HepG2 (cell line): ENCODE data around the gene CEP131. TPM values are rescaled to one million over a fixed set of nuclear protein-coding genes. Genes with fewer than 3 reads are reported as not detected.
A peak's percentile ranks its signal among the peaks of the same experiment; 100 is the strongest.

ENCODE experiments used
- ATAC-seq: fragments of 200-7000 bp; cut with Tn5 transposase; 3 replicates; pipeline ENCODE4 v1.9.1; 2020; ENCODE audit warnings: mild to moderate bottlenecking, moderate library complexity
- Bru-seq: library from RNA; stranded (reverse); fragments of 400-500 nt; gene quantifications from one replicate; lab custom pipeline; 2021; lab: Mats Ljungman, UMichigan
- BruChase-seq, 2 experiments: library from RNA; stranded (reverse); fragments of 400-500 nt; gene quantifications; one replicate each; lab custom pipeline; 2021; lab: Mats Ljungman, UMichigan
- BruUV-seq: library from RNA; stranded (reverse); fragments of 400-500 nt; replicated peaks from 2 replicates; lab custom pipeline; 2021; lab: Mats Ljungman, UMichigan
- CTCF ChIA-PET: fragments of 300-600 bp; formaldehyde crosslinking; extraction: SDS; loops from one replicate; lab custom pipeline; 2021; ENCODE audit warnings: low total read pairs, inconsistent platforms, low intra/inter-chr PET ratio; lab: Yijun Ruan, JAX
- POLR2A ChIA-PET: fragments of 350-600 bp; sonication (Branson Sonifier 250); formaldehyde crosslinking; loops from one replicate; lab custom pipeline; 2020; ENCODE audit warnings: antibody characterized with exemption, inconsistent platforms; lab: Yijun Ruan, JAX
- DNase-seq: peaks from one replicate; pipeline ENCODE4 v3.0.0-alpha.2; 2015; ENCODE audit warnings: low spot score
- FAIRE-seq: peaks from 3 replicates; lab custom pipeline; 2011; peaks lifted over from hg19 to GRCh38; lab: Jason Lieb, UNC
- H2AFZ ChIP-seq: one replicate; pipeline ENCODE4 v1.6.1; 2011; ENCODE audit warnings: low read length, inconsistent platforms
- H3K27ac ChIP-seq: fragments of 300-600 bp; 3 replicates; pipeline ENCODE4 v1.8.0; 2011; ENCODE audit warnings: mixed run types, mild to moderate bottlenecking, mixed read lengths, low read length, inconsistent platforms; ENCODE audit not compliant: insufficient read depth; ENCODE audit errors: extremely low read length
- H3K27me3 ChIP-seq, 2 experiments: fragments of 200-600 bp in 1 of 2; 2 replicates in 1 of 2; 3 replicates in 1 of 2; pipeline versions ENCODE4 v1.6.0 to v1.8.0; 2011; ENCODE audit warnings: low read length in 2 of 2, mild to moderate bottlenecking in 2 of 2, moderate library complexity in 2 of 2, inconsistent platforms in 1 of 2; ENCODE audit not compliant: insufficient read depth in 2 of 2, control insufficient read depth in 1 of 2
- H3K36me3 ChIP-seq, 2 experiments: fragments of 200-600 bp in 1 of 2; replicated peaks in 1 of 2; 2 replicates in 1 of 2; 3 replicates in 1 of 2; pipeline versions ENCODE4 v1.5.1 to v1.8.0; 2011; ENCODE audit warnings: low read length in 2 of 2, inconsistent platforms in 1 of 2; ENCODE audit not compliant: insufficient read depth in 2 of 2, control insufficient read depth in 1 of 2
- H3K4me1 ChIP-seq: 2 replicates; pipeline ENCODE4 v1.5.1; 2012; ENCODE audit warnings: low read length, inconsistent platforms; ENCODE audit not compliant: insufficient read depth
- H3K4me2 ChIP-seq: 2 replicates; pipeline ENCODE4 v1.6.0; 2011; ENCODE audit warnings: low read depth, low read length, inconsistent platforms
- H3K4me3 ChIP-seq, 3 experiments: fragments of 200-600 bp in 1 of 3; sonication (generic), shearing (Covaris generic) in 1 of 3; replicated peaks in 1 of 3; 2 replicates each; pipeline ENCODE4 v1.5.1; 2011 to 2016; ENCODE audit warnings: low read length in 3 of 3, inconsistent platforms in 2 of 3, low read depth in 2 of 3, mild to moderate bottlenecking in 2 of 3, control low read depth in 1 of 3, mixed read lengths in 1 of 3; ENCODE audit not compliant: insufficient read depth in 1 of 3
- H3K79me2 ChIP-seq: one replicate; pipeline ENCODE4 v1.6.1; 2011; ENCODE audit warnings: low read length, inconsistent platforms; ENCODE audit not compliant: insufficient read depth
- H3K9ac ChIP-seq: 2 replicates; pipeline ENCODE4 v1.6.0; 2011; ENCODE audit warnings: mild to moderate bottlenecking, low read depth, low read length, inconsistent platforms; ENCODE audit not compliant: insufficient read depth
- H3K9me3 ChIP-seq: 2 replicates; pipeline ENCODE4 v1.5.1; 2012; ENCODE audit warnings: mild to moderate bottlenecking, low read length
- H4K20me1 ChIP-seq: 2 replicates; pipeline ENCODE4 v1.6.0; 2011; ENCODE audit warnings: inconsistent platforms, mild to moderate bottlenecking, low read length, moderate library complexity; ENCODE audit not compliant: insufficient read depth
- E2F2 ChIP-seq: sonication (generic); formaldehyde crosslinking; IDR thresholded peaks from 2 replicates; pipeline ENCODE4 v1.4.0; 2020; ENCODE audit warnings: missing genetic modification reagents, borderline replicate concordance
- HMGA1 ChIP-seq: sonication (generic); formaldehyde crosslinking; conservative IDR thresholded peaks from 2 replicates; pipeline ENCODE4 v1.4.0; 2020; ENCODE audit warnings: missing genetic modification reagents
- HNRNPH1 ChIP-seq: fragments of 200-400 bp; formaldehyde crosslinking; optimal IDR thresholded peaks from 2 replicates; pipeline ENCODE3; 2017; ENCODE audit warnings: mild to moderate bottlenecking, low read depth, low read length
- JDP2 ChIP-seq: sonication (generic); formaldehyde crosslinking; IDR thresholded peaks from 2 replicates; pipeline ENCODE4 v1.8.1; 2022; ENCODE audit warnings: missing genetic modification reagents, borderline replicate concordance
- PRDM4 ChIP-seq: sonication (generic); formaldehyde crosslinking; IDR thresholded peaks from 2 replicates; pipeline ENCODE4 v1.9.0; 2021; ENCODE audit warnings: missing genetic modification reagents, borderline replicate concordance
- ZBTB7A ChIP-seq: sonication (generic); formaldehyde crosslinking; IDR thresholded peaks from 2 replicates; pipeline ENCODE4 v1.8.0; 2022; ENCODE audit warnings: mild to moderate bottlenecking, missing genetic modification reagents
- ZNF326 ChIP-seq: sonication (generic); formaldehyde crosslinking; IDR thresholded peaks from 2 replicates; pipeline ENCODE4 v1.4.0; 2020; ENCODE audit warnings: missing genetic modification reagents, borderline replicate concordance
- ZNF335 ChIP-seq: sonication (generic); formaldehyde crosslinking; IDR thresholded peaks from 2 replicates; pipeline ENCODE4 v1.4.0; 2020; ENCODE audit warnings: missing genetic modification reagents
- WGBS: methylation state at CpG from one replicate; pipeline ENCODE4 v1.1.6; 2017; ENCODE audit warnings: low lambda C conversion rate; 5-methylcytosine and 5-hydroxymethylcytosine counted together
- in situ Hi-C: cut with HindIII; loops from 2 replicates; pipeline ENCODE4 v1.10.0; 2017; ENCODE audit warnings: low pct_unique_long_range_greater_than_20kb; ENCODE audit not compliant: extremely low pct_ligation_motif_present
- intact Hi-C: fragments of 100-400 bp; cut with micrococcal nuclease; formaldehyde crosslinking; loops from one replicate; pipeline ENCODE4 v1.10.0; 2022; ENCODE audit not compliant: unreplicated experiment
- long read RNA-seq, 2 experiments: library from RNA in 1 of 2; library from polyadenylated mRNA in 1 of 2; stranded (forward) in 1 of 2; unstranded in 1 of 2; transcript quantifications; one replicate each; pipeline ENCODE4 v2.0.0, GENCODE V29; 2019 to 2022
- polyA minus RNA-seq, 3 experiments: library from RNA; depleted of rRNA, polyadenylated mRNA; stranded (reverse); fragments of >200 nt; gene quantifications; 2 replicates each; pipeline ENCODE4 v1.2.3, GENCODE V29; 2011; ENCODE audit warnings: low replicate concordance in 1 of 3
- polyA plus RNA-seq, 8 experiments: library from polyadenylated mRNA; depleted of rRNA in 3 of 8; stranded (reverse) in 7 of 8; unstranded in 1 of 8; fragments of >200 nt; fragmentation: Illumina TruSeq in 4 of 8; extraction: Trizol in 4 of 8; gene quantifications; 2 replicates each; pipeline versions ENCODE4 v1.2.1 to v1.2.3, GENCODE V29; 2011 to 2016; ENCODE audit warnings: low read depth in 4 of 8, missing spikeins in 1 of 8, mixed read lengths in 1 of 8; ENCODE audit not compliant: insufficient read depth in 1 of 8
- total RNA-seq, 5 experiments: library from RNA; depleted of rRNA; stranded (reverse); fragments of >200 nt; fragmentation: Illumina TruSeq; extraction: Trizol; gene quantifications; 2 replicates each; pipeline ENCODE4 v1.2.3, GENCODE V29; 2016; ENCODE audit warnings: low read depth in 1 of 5
- TF ChIP-seq, protein P1 (sequence below): sonication (generic); formaldehyde crosslinking; IDR thresholded peaks from 2 replicates; pipeline ENCODE4 v1.8.0; 2022; ENCODE audit warnings: missing genetic modification reagents, low read depth, mild to moderate bottlenecking, borderline replicate concordance
- TF ChIP-seq, protein P2 (sequence below): IDR thresholded peaks from 2 replicates; pipeline ENCODE4 v1.6.1; 2016; ENCODE audit warnings: low read depth, borderline replicate concordance

The CEP131 gene
- total RNA-seq (2016; rRNA removed; fragmentation: Illumina TruSeq; extraction: Trizol) (11.1 and 16.8 TPM in 2 replicates), polyA plus RNA-seq (2011; rRNA removed) (5.0 and 5.6 TPM in 2 replicates), polyA minus RNA-seq (2011; rRNA and poly(A)+ RNA removed; ENCODE audit: low replicate concordance) (4.8 and 5.8 TPM in 2 replicates), Bru-seq, nascent RNA (percentile 45 among the genes with signal in this experiment), BruChase-seq, experiment 1, labeled RNA remaining after a 6-hour chase (percentile 59 among the genes with signal in this experiment), BruChase-seq, experiment 2, labeled RNA remaining after a 2-hour chase (percentile 52 among the genes with signal in this experiment)
- total RNA-seq (2016; cell fraction: cytosol; rRNA removed; fragmentation: Illumina TruSeq; extraction: Trizol; ENCODE audit: low read depth): 2.2 and 3.5 TPM in 2 replicates
- 8.4 and 18.4 TPM in 2 replicates for total RNA-seq (2016; cell fraction: insoluble cytoplasmic fraction; rRNA removed; fragmentation: Illumina TruSeq; extraction: Trizol)
- total RNA-seq (2016; cell fraction: membrane; rRNA removed; fragmentation: Illumina TruSeq; extraction: Trizol): 5.8 and 6.2 TPM in 2 replicates
- 10.7 and 12.3 TPM in 2 replicates for total RNA-seq (2016; cell fraction: nucleus; rRNA removed; fragmentation: Illumina TruSeq; extraction: Trizol)
- polyA plus RNA-seq (2011; cell fraction: cytosol; rRNA removed): 3.0 and 5.8 TPM in 2 replicates
- 31.7 and 46.2 TPM in 2 replicates for polyA plus RNA-seq (2011; cell fraction: nucleus; rRNA removed)
- polyA plus RNA-seq (2012): 6.3 and 6.8 TPM in 2 replicates
- 2.7 and 3.3 TPM in 2 replicates for polyA plus RNA-seq (2016; cell fraction: cytosol; fragmentation: Illumina TruSeq; extraction: Trizol; ENCODE audit: low read depth)
- polyA plus RNA-seq (2016; cell fraction: insoluble cytoplasmic fraction; fragmentation: Illumina TruSeq; extraction: Trizol; ENCODE audit: low read depth): 11.8 and 13.5 TPM in 2 replicates
- polyA plus RNA-seq (2016; cell fraction: membrane; fragmentation: Illumina TruSeq; extraction: Trizol; ENCODE audit: low read depth): 4.3 and 4.6 TPM in 2 replicates
- 35.7 and 41.4 TPM in 2 replicates for polyA plus RNA-seq (2016; cell fraction: nucleus; fragmentation: Illumina TruSeq; extraction: Trizol; ENCODE audit: insufficient read depth, low read depth)
- 3.0 and 4.2 TPM in 2 replicates for polyA minus RNA-seq (2011; cell fraction: cytosol; rRNA and poly(A)+ RNA removed)
- polyA minus RNA-seq (2011; cell fraction: nucleus; rRNA and poly(A)+ RNA removed): 7.6 and 8.0 TPM in 2 replicates
- long read RNA-seq, experiment 1, partial matches to known transcripts: 3 of 8 reads
- long read RNA-seq, experiment 1, other reads (novel, unspliced or antisense): 3 of 8 reads
- long read RNA-seq, experiment 2, partial matches to known transcripts: 19 of 36 reads
- long read RNA-seq, experiment 2, other reads (novel, unspliced or antisense): 13 of 36 reads

DNA sequence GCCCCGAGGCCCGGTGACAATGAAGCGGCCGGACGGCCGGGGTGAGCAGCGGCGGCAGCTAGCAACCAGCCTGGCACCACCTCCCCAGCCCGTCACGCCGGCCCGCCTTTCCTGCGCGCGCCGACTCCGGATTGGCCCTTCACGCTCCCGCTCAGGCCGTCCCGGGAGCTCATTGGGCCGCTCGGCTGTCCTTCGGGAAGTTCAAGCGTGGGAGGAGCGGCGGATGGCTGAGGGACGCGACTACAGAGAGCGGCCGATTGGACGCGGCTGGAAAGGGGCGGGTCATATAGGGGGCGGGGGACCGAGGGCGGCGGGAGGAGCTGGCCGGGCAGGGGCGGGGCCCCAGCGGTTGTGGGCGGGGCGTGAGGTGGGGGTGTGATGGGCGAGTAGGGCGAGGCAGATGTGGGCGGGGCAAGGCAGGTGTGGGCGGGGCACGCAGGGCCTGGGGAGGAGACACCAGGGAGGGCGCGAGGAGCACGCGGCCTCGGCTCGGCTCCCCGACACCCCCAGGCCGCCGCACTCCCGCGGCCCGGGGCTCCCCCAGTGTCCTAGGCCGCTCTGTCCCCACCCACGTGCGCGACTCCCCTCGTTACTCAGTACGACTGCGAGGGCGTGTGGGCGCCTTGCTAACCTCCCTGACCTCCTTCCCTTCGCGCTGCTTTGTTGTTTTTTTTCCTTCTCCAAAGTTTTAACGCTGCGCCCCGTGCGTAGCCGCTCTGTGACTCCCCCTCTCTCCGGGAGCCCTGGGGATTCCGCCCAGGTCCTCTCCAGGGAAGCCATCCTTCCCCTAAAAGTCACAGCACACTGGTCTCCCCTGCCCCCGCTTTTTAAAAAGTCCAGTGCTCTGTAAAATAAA, at the start of gene CEP131:
Gene CEP131 (minus strand): TSS at position 60 of the 856 bp plus-strand sequence. CDS start 2,909 bp downstream, outside the sequence.
- Histone ChIP-seq H2AFZ (no peak within 1 kb of the TSS), H4K20me1 (no peaks in the 10 kb centered on the region; the same call in 1 of the 2 replicates), H3K36me3 (peaks cover 5 to 9% of the 10 kb centered on the region in 2 experiments; a peak in 4 of 5 replicates), H3K9ac (peak within 1 kb of the TSS; percentile 76), H3K4me3 (peak within 1 kb of the TSS; percentile 63 to 91 (median 87)), H3K79me2 (peaks cover 12% of the 10 kb centered on the region), H3K4me1 (peaks cover 32% of the 10 kb centered on the region), H3K27ac (peak within 1 kb of the TSS; percentile 56), H3K27me3 (no peaks in the 10 kb centered on the region), H3K9me3 (no peaks in the 10 kb centered on the region), H3K4me2 (peak within 1 kb of the TSS; percentile 93)
- ATAC-seq (peak; percentile 97), DNase-seq (peak; percentile 97), FAIRE-seq (peak; percentile 66)
- in situ Hi-C loops: no loop called here
- WGBS: 3% methylated on average over 53 of the region's 79 CpGs
- ChIA-PET POLR2A (interaction anchor here (0.5 to 1.4 kb wide), 26 partner anchors 9 to 676 kb away, joined by 3 to 61 read pairs (median 4); partner anchors contain the start of genes ACTG1, BAHCC1, NDUFAF8 and PVALEF), CTCF (no interaction called here)
- BruUV-seq: no TSS peak
- intact Hi-C loops: loop anchor here (1.0 to 5.0 kb wide), 2 partner anchors 16 to 81 kb away; partner anchors contain the start of genes NDUFAF8 and TEPSIN
- TF ChIP-seq HNRNPH1 (no peak), HMGA1 (no peak), ZNF326 (CRISPR knock-in tag) (no peak), ZBTB7A (CRISPR knock-in tag) (no peak), JDP2 (CRISPR knock-in tag) (no peak), ZNF335 (CRISPR knock-in tag) (no peak; the same call in 1 of the 2 replicates), E2F2 (peak; percentile 53; the same call in 1 of the 2 replicates), PRDM4 (CRISPR knock-in tag) (no peak)
- TF ChIP-seq, protein P1, sequence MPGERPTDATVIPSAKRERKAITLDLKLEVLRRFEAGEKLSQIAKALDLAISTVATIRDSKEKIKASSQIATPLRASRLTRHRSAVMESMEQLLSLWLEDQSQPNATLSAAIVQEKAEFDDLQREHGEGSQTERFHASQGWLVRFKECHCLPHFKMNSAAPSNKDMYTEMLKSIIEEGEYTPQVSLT: no peak
- TF ChIP-seq, protein P2, sequence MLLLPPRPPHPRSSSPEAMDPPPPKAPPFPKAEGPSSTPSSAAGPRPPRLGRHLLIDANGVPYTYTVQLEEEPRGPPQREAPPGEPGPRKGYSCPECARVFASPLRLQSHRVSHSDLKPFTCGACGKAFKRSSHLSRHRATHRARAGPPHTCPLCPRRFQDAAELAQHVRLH (CRISPR knock-in tag): peak; percentile 87; the same call in 1 of the 2 replicates
